GM18873 (cell line): ENCODE results near the gene SLC3A2.

Experiments used
- ATAC-seq: cut with Tn5 transposase; IDR thresholded peaks from one replicate; pipeline ENCODE4 v1.9.1; 2021; ENCODE audit warnings: mild to moderate bottlenecking, moderate library complexity, moderate number of reproducible peaks; ENCODE audit not compliant: unreplicated experiment, low FRiP score

Gene SLC3A2

DNA sequence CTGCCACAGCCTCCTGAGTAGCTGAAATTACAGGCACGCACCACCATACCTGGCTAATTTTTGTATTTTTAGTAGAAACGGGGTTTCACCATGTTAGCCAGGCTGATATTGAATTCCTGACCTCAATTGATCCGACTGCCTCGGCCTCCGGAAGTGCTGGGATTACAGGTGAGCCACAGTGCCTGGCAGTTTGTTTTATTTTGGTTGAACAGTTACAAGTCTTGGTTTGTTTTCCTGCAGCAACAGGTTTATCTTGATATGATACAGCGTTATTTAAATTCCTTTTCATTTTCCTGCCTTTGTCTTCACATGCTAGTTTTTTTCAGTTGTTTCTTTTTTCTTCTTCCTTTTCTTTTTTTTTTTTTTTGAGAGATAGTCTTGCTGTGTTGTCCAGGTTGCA lies 4.0 kb upstream of the SLC3A2 start:
- ATAC-seq: no peak

- ATAC-seq: no peak
These were observed 1.3 kb upstream of the SLC3A2 start for GRCh38 chr11:62879235-62879978.

DNA sequence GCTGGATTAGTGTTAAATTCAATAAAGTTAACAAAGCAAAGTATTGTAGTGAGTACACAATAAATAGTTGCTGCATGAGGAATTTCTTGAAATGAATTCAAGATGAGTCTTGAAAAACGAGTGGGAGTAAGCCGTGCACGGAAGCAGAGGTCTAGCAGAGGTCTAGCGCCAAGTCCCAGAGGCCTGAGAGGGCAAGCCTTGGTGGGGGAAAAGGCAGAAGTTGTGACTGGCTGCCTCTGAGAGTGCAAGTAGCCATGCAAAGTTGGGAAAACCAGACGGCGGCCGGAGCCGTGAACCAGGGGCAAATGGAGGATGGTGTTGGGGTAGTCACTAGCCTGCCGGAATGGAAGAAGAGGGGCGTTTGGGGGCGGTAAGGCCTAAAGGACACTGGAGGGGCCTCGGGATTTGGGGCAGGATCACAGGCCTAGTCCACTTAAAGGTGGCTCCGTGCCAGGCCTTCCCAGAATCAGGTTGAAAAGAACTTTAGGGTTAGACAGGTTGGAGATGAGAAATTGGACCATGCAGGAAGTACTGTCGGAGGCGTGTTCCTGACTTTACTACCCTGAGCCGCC lies 379 bp upstream of the SLC3A2 start:
- peak; percentile 7 for ATAC-seq

- peak; percentile 10 for ATAC-seq
These were observed 1.1 kb downstream of the SLC3A2 start for GRCh38 chr11:62881579-62882430.

- ATAC-seq: no peak
These were observed 1.7 kb downstream of the SLC3A2 start for GRCh38 chr11:62882431-62882749.

- ATAC-seq: no peak
These were observed 2.2 kb downstream of the SLC3A2 start for GRCh38 chr11:62882788-62883501.

- ATAC-seq: no peak
These were observed 3.0 kb downstream of the SLC3A2 start for GRCh38 chr11:62883673-62884072.

GRCh38 chr11:62885137-62885750 lies 4.5 kb downstream of the SLC3A2 start:
- no peak for ATAC-seq

GRCh38 chr11:62888406-62888805 lies 7.7 kb downstream of the SLC3A2 start:
- ATAC-seq: no peak

GRCh38 chr11:62889126-62889483 lies 8.4 kb downstream of the SLC3A2 start:
- no peak for ATAC-seq

- ATAC-seq: no peak
These were observed 9.1 kb downstream of the SLC3A2 start for GRCh38 chr11:62889484-62890437.

- no peak for ATAC-seq
These were observed 11.6 kb downstream of the SLC3A2 start for GRCh38 chr11:62892077-62892922.

GRCh38 chr11:62895501-62895900 lies 14.8 kb downstream of the SLC3A2 start:
- no peak for ATAC-seq

- no peak for ATAC-seq
These were observed 15.4 kb downstream of the SLC3A2 start for GRCh38 chr11:62896049-62896448.

DNA sequence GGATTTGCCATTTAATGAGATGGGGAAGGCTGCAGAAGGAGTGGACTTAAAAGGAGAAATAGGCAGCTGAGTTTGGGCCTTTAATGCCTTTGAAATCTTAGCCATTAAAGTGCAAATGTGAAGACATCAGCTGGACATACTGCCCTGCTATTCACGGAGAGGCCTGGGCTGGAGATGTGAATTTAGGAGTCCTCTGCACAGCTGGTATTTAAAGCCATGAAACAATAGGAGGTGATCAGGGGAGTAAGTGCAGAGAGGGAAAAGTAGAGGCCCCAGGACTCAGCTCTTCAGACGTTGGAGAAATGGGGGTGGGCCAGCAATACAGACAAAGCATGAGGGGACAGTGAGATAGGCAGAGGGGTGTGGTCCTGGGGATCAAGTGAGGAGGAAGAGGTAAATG lies 16.6 kb downstream of the SLC3A2 start:
- ATAC-seq: no peak

GRCh38 chr11:62898027-62898426 lies 17.3 kb downstream of the SLC3A2 start:
- ATAC-seq: no peak

- ATAC-seq: no peak
These were observed 22.2 kb downstream of the SLC3A2 start for GRCh38 chr11:62902932-62903331.

DNA sequence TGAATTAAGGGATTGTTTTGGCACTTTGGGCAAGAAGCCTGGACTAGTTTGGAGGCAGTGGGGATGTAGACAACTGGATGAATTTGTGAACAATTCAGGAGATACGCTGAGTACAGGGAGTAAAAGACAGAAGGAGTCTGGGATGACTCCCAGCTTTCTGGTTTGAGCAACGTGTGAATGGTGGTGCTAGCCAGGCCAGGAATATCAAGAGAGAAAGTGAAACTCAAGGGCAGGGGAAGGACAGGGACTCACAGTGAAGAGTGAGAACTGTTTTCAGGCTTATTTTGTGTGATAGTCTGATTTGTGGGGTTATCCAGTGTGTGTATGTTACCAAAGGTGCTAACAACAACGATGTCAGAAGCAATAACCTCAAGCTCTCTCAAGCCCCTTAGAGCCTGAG lies 24.6 kb downstream of the SLC3A2 start:
- no peak for ATAC-seq
